ENCODE data around the gene ACSBG1. TPM values are rescaled to one million over a fixed set of nuclear protein-coding genes. Genes with fewer than 3 reads are reported as not detected.

ACSBG1 gene
- total and polyA plus RNA-seq, 10 donors = 0.16 to 0.33 (median 0.25) TPM; not detected in 4

GRCh38 chr15:78129751-78130287 lies 104.5 kb downstream of the ACSBG1 start:
- no peak for DNase-seq
- intact Hi-C loops (cut with DNase I; ENCODE audit: low total_unique reads) = no loop called here
- Histone ChIP-seq H3K9me3 (no peaks in the 10 kb centered on the region), H3K36me3 (no peaks in the 10 kb centered on the region), H3K27ac (peak overlapping the region in 2 of 8 donors; percentile 89 to 94), H3K4me3 (no peak overlapping the region), H3K27me3 (replicated peaks in 1 of 7) (peaks cover 0 to 5% (median 0%) of the 10 kb centered on the region in 7 donors), H3K4me1 (peaks cover 6 to 31% (median 16%) of the 10 kb centered on the region in 6 donors)
- TF ChIP-seq CTCF (IDR thresholded peaks at IDR 0.05 in 8 of 11, conservative IDR thresholded peaks at IDR 0.05 in 3 of 11) = no peak
- no peak for TF ChIP-seq POLR2AphosphoS5 (IDR thresholded peaks at IDR 0.05)
- TF ChIP-seq POLR2A (IDR thresholded peaks at IDR 0.05) = no peak
- 91 to 96% (median 92%) methylated on average over 5 of the region's 5 CpGs for WGBS, 5 donors

GRCh38 chr15:78129077-78129750 lies 105.2 kb downstream of the ACSBG1 start:
- TF ChIP-seq POLR2A (IDR thresholded peaks at IDR 0.05) (no peak), CTCF (IDR thresholded peaks at IDR 0.05 in 8 of 11, conservative IDR thresholded peaks at IDR 0.05 in 3 of 11) (no peak), POLR2AphosphoS5 (IDR thresholded peaks at IDR 0.05) (no peak)
- H3K27me3 ChIP-seq (replicated peaks in 1 of 7) = peaks cover 0 to 5% (median 0%) of the 10 kb centered on the region in 7 donors
- intact Hi-C loops (cut with DNase I; ENCODE audit: low total_unique reads) = no loop called here
- no peaks in the 10 kb centered on the region for H3K9me3 ChIP-seq
- H3K27ac ChIP-seq = peak overlapping the region in 1 of 8 donors; percentile 94
- H3K36me3 ChIP-seq = no peaks in the 10 kb centered on the region
- H3K4me3 ChIP-seq = no peak overlapping the region
- DNase-seq = peak; percentile 68
- 84 to 87% (median 84%) methylated on average over 8 of the region's 8 CpGs for WGBS, 5 donors
- H3K4me1 ChIP-seq = peaks cover 6 to 31% (median 16%) of the 10 kb centered on the region in 6 donors

- 88 to 97% (median 93%) methylated on average over 2 of the region's 2 CpGs for WGBS, 5 donors
- H3K4me1 ChIP-seq = peaks cover 6 to 25% (median 16%) of the 10 kb centered on the region in 6 donors
Observed at GRCh38 chr15:78127882-78128281, 106.5 kb downstream of the ACSBG1 start.

More at GRCh38 chr15:78127882-78128281, 106.5 kb downstream of the ACSBG1 start:
- no peak for DNase-seq
- TF ChIP-seq POLR2AphosphoS5 (IDR thresholded peaks at IDR 0.05) (no peak), POLR2A (IDR thresholded peaks at IDR 0.05) (no peak), CTCF (IDR thresholded peaks at IDR 0.05 in 8 of 11, conservative IDR thresholded peaks at IDR 0.05 in 3 of 11) (no peak)
- no peak overlapping the region for H3K4me3 ChIP-seq
- H3K9me3 ChIP-seq = no peaks in the 10 kb centered on the region
- H3K27ac ChIP-seq = peak overlapping the region in 1 of 8 donors; percentile 21
- intact Hi-C loops (cut with DNase I; ENCODE audit: low total_unique reads) = no loop called here
- H3K36me3 ChIP-seq = no peaks in the 10 kb centered on the region
- peaks cover 0 to 5% (median 0%) of the 10 kb centered on the region in 7 donors for H3K27me3 ChIP-seq (replicated peaks in 1 of 7)

Data from spleen (tissue), 11 donors.